GM19467 (cell line): Measurements from ENCODE around the gene TGFB1.
"Not testable (repeated sequence)": the region's sequence is repeated elsewhere in the genome, so short reads cannot be mapped to it uniquely, and the experiment has no call there.

ENCODE experiments used
- ATAC-seq: cut with Tn5 transposase; IDR thresholded peaks from one replicate; pipeline ENCODE4 v1.9.1; 2021; ENCODE audit warnings: mild to moderate bottlenecking, moderate library complexity; ENCODE audit not compliant: unreplicated experiment

TGFB1 gene

GRCh38 chr19:41371119-41371518 lies 17.4 kb upstream of the TGFB1 start:
- not testable (repeated sequence) for ATAC-seq

DNA sequence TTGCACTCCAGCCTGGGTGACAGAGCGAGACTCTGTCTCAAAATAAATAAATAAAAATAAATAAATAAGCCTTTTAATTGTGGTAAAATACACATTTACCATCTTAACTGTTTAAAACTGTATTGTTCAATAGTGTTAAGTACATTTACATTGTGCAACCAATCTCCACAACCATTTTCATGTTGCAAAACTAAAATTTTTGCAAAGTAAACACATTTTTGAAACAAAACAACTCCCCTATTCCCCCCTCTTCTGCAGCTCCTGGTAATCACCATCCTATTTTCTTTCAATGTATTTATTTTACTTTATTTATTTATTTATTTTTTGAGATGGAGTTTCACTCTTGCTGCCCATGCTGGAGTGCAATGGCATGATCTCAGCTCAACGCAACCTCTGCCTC lies 16.0 kb upstream of the TGFB1 start:
- ATAC-seq, result no peak

DNA sequence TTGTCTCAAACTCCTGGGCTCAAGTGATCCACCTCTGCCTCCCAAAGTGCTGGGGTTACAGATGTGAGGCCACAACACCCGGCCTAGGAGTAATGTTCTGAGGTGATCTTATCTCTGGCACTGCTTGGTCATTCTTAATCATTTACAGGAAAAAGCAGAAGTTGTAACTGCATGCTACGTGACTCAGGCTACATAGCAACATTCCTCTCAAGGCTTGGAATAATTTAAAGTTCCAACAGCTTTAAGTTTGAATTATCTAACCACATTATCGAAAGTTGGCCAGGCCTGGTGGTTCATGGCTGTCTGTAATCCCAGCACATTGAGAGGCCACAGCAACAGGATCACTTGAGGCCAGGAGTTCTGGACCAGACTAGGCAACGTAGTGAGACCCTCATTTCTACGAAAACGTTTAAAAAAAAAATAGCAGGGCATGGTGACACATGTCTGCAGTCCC lies 14.2 kb upstream of the TGFB1 start:
- no peak for ATAC-seq

- ATAC-seq, result no peak
These were observed 12.4 kb upstream of the TGFB1 start for GRCh38 chr19:41366089-41366488.

- no peak for ATAC-seq
These were observed 11.0 kb upstream of the TGFB1 start for GRCh38 chr19:41364524-41365391.

- ATAC-seq, result peak; percentile 72
These were observed 10.2 kb upstream of the TGFB1 start, which contains the start of gene B9D2 for GRCh38 chr19:41363753-41364523. TSS of gene B9D2 (minus strand) at chr19:41364149. CDS start at chr19:41363519, 630 bp downstream.

DNA sequence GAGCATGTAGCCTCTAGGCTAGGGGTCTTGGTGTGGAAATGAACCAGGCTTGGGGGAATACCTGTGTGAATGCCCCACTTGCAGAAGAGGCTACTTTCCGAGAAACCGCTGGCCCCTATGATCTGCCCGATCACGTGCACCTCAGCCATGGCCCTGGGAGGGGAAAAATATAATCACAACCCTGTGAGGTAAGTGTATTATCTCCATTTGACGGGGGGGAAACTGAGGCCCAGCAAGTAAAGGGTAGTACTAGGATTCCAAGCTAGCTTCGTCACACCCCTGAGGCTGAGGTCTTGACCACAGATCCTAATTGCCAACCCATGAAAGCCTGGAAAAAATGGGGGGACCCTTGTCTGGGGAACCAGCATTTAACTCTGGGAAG lies 9.6 kb upstream of the TGFB1 start:
- no peak for ATAC-seq

GRCh38 chr19:41362143-41362847 lies 8.6 kb upstream of the TGFB1 start:
- ATAC-seq, result no peak

DNA sequence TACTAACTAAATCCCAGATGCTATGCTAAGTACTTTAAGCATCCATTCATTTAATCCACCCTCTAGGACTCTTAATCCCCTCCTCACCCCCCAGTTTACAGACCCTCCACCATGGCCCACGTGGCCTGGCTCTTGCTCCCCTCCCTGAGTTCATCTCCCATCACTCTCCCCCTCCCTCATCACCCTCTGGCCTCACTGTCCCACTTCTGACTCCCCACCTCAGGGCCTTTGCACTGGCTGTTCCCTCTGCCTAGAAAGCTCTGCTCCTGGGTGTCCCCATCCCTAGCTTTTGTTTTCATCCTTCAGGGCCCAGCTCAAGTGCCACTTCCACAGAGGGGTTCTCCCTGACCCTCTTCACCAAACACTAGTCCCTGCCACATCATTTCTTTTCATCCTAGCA lies 6.0 kb upstream of the TGFB1 start:
- no peak for ATAC-seq

DNA sequence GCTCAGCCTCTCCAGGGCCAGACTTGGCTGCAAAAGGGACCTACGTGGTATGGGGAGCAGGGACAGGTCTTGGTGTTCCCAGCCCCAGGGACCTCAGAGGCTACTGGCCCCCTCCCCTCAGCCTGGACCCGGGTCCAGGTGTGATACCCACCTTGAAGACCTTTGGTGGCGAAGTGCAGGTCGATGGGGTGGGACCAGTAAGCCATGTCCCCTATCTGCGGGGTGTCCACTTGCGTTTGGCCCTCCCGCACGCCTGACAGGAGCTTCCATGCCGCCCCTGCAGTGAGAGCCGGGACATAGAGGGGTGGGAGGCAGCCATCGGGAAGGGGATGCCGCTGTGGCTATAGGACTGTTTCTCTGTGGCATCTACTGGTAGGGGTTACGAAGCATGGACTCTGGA lies 4.0 kb upstream of the TGFB1 start:
- ATAC-seq, result no peak

- no peak for ATAC-seq
These were observed 3.4 kb upstream of the TGFB1 start for GRCh38 chr19:41356984-41357739.

GRCh38 chr19:41355802-41356201 lies 2.1 kb upstream of the TGFB1 start:
- ATAC-seq, result no peak

- ATAC-seq, result no peak
These were observed 1.3 kb upstream of the TGFB1 start for GRCh38 chr19:41355035-41355434.

DNA sequence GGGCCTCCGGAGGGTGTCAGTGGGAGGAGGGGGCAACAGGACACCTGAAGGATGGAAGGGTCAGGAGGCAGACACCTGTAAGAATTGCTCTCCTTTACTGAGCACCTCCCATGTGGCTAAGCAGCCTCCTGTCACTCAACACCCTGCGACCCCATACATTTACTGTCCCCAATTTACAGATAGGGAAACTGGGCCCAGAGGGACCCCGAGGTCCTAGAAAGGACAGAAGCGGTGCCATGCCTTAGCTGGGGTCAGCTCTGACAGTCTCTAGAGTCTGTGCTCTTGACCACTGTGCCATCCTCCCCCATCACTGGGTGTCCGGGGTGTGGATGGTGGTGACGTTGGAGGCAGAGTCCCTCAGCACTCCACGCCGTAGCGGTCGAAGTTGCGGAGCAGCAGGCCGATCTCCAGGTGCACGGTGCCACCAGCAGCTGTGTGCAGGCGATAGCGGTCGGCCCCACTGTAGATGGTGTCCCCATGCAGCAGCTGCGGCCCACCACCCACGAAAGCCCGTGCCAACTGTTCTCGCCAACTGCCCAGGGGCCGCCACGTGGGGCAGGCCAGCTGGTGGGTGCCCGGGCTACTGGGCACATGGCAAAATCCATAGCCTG lies 726 bp upstream of the TGFB1 start:
- ATAC-seq, result peak; percentile 1

- no peak for ATAC-seq
These were observed 885 bp downstream of the TGFB1 start for GRCh38 chr19:41352609-41353465.

- ATAC-seq, result no peak
These were observed 1.5 kb downstream of the TGFB1 start for GRCh38 chr19:41352279-41352608.

GRCh38 chr19:41351339-41352245 lies 2.1 kb downstream of the TGFB1 start:
- peak; percentile 36 for ATAC-seq

DNA sequence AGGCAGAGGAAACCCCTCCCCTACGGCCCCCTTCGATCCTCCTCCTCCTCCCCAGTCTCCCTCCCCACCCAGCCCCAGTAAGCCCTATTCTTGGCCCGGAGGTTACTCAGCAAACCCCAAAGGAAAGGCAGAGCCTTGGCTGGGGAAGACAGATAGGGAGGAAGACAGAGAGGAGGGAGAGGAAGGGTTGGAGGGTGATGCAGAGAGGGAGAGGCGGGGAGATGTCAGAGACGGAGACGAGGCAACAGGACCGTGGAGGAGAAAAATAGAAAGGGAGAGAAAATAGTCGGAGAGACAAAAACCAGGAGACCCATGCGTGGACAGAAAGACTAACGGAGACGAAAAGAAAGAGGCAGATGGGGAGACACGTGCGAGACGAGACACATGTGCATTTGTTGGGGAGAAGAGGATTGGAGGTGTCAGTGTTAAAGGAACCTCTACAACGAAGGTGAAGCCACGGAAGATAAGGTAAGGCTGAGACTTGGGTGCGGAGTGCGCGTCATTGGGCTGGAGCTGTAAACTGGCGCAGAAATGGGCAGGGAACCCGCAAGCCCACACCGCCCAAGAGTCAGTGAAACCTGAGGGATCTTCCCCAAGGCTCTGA lies 2.9 kb downstream of the TGFB1 start:
- peak; percentile 0 for ATAC-seq
